Kidney epithelial cell (primary cell): ENCODE data around the gene ATP6V0A1. TPM values are rescaled to one million over a fixed set of nuclear protein-coding genes. Genes with fewer than 3 reads are reported as not detected.
A peak's percentile ranks its signal among the peaks of the same experiment; 100 is the strongest.

Source experiments
- DNase-seq: peaks from one replicate; pipeline ENCODE4 v3.0.0-alpha.2; 2010; ENCODE audit warnings: low read depth
- H3K27me3 ChIP-seq: 2 replicates; pipeline ENCODE4 v1.6.0; 2011; ENCODE audit warnings: low read length; ENCODE audit not compliant: control insufficient read depth, insufficient read depth
- H3K36me3 ChIP-seq: 2 replicates; pipeline ENCODE4 v1.5.1; 2011; ENCODE audit warnings: low read length; ENCODE audit not compliant: control insufficient read depth, insufficient read depth
- H3K4me3 ChIP-seq: 2 replicates; pipeline ENCODE4 v1.5.1; 2011; ENCODE audit warnings: low read depth, mild to moderate bottlenecking, control low read depth, low read length
- CTCF ChIP-seq: IDR thresholded peaks from 2 replicates; pipeline ENCODE4 v1.5.1; 2011; ENCODE audit warnings: mild to moderate bottlenecking, moderate library complexity, low read length, control low read depth, inconsistent platforms; ENCODE audit not compliant: insufficient read depth, poor library complexity, severe bottlenecking
- total RNA-seq: library from RNA; depleted of rRNA; stranded (reverse); fragments of >200 nt; gene quantifications from 2 replicates; pipeline ENCODE4 v1.2.3, GENCODE V29; 2015

Gene ATP6V0A1
- total RNA-seq, 1 donor from 2014 or later, result 46.4 TPM

GRCh38 chr17:42564815-42565522, 106.3 kb downstream of the ATP6V0A1 start:
- no peaks in the 10 kb centered on the region for H3K27me3 ChIP-seq
- no peak for DNase-seq
- no peak for TF ChIP-seq CTCF
- H3K36me3 ChIP-seq, result peaks cover 4% of the 10 kb centered on the region
- no peak overlapping the region for H3K4me3 ChIP-seq

GRCh38 chr17:42565523-42566214, 107.0 kb downstream of the ATP6V0A1 start:
- Histone ChIP-seq H3K4me3 (no peak overlapping the region), H3K36me3 (peaks cover 4% of the 10 kb centered on the region), H3K27me3 (no peaks in the 10 kb centered on the region)
- no peak for DNase-seq
- no peak for TF ChIP-seq CTCF

- TF ChIP-seq CTCF, result no peak
- no peak for DNase-seq
- H3K4me3 ChIP-seq, result peak overlapping the region; percentile 78
- H3K36me3 ChIP-seq, result peaks cover 4% of the 10 kb centered on the region
- no peaks in the 10 kb centered on the region for H3K27me3 ChIP-seq
Measured at GRCh38 chr17:42566215-42566882, 107.7 kb downstream of the ATP6V0A1 start.

- Histone ChIP-seq H3K27me3 (no peaks in the 10 kb centered on the region), H3K4me3 (peak within 1 kb of the TSS; percentile 78), H3K36me3 (peaks cover 4% of the 10 kb centered on the region)
- TF ChIP-seq CTCF, result no peak
- no peak for DNase-seq
Measured at GRCh38 chr17:42566883-42567573, 108.3 kb downstream of the ATP6V0A1 start, which contains the start of gene MLX. Gene MLX (plus strand): TSS chr17:42567100. CDS start chr17:42567125, 25 bp downstream.

- no peak for DNase-seq
Measured at GRCh38 chr17:42568341-42569111, 109.8 kb downstream of the ATP6V0A1 start.

More at GRCh38 chr17:42568341-42569111, 109.8 kb downstream of the ATP6V0A1 start:
- Histone ChIP-seq H3K36me3 (peaks cover 4% of the 10 kb centered on the region), H3K4me3 (no peak overlapping the region), H3K27me3 (no peaks in the 10 kb centered on the region)
- no peak for TF ChIP-seq CTCF
